HG02642 (cell line): ENCODE results near the gene FOXL1.
A peak's percentile ranks its signal among the peaks of the same experiment; 100 is the strongest.

Source experiments
- ATAC-seq: cut with Tn5 transposase; IDR thresholded peaks from one replicate; pipeline ENCODE4 v1.9.1; 2021; ENCODE audit warnings: mild to moderate bottlenecking; ENCODE audit not compliant: unreplicated experiment, poor library complexity

FOXL1 gene

DNA sequence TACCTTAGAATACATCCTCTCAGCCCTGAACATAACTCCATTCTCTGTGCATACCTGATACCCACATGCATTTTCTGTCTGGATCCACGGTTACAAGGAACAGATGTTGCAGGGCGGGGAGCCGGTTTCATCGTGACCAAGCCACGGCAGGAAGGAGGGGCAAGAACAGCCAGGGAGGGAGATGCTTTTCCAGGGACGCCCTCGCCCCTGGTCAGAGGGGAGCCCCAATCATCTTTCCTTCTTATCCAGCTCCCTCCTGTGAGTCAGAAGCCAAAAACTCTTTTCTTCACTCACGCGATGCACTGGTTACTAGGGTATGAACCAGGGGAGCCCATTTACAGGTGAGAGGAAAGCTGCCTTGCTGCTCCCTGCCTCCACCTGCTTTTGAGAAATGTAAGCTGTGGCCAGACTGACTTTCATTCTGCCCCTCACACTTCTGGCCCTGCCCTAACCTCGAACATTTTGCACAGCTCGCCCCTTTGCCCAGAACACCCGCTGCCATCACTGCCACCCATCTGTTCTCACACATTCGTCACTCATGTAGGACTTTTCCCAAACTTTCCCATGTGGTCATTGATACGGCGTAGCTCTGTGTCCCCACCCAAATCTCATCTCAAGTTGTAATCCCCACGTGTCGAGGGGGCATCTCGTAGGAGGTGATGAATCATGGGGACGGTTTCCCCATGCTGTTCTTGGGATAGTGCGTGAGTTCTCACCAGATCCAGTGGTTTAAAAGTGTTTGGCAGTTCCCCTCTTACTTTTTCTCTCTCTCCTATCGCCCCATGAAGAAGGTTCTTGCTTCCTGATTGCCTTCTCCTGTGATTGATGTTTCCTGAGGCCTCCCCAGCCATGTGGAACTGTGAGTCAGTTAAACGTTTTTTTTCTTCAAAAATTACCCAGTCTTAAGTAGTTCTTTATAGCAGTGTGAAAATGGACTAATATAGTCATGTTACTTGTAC, 20.5 kb downstream of the FOXL1 start:
- no peak for ATAC-seq

DNA sequence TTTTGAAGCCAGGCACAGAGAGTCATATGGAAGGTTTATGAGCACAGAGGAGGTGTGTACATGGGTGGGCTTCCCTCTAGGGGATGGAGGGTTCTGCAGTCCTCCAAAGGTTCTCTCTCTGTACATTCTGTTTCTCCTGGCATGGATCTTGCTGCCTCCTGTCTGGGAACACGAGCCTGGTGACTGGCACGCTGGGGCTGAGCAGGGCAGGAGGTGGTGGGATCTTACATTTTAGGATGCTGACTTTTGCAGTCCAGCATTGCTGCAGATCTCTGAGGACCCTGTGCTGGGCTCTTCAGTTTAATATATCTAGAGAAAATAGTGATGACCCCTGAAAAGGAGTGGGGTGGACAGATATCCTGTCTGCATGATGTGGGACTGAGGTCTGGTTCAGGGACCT, 23.0 kb downstream of the FOXL1 start:
- ATAC-seq = no peak

DNA sequence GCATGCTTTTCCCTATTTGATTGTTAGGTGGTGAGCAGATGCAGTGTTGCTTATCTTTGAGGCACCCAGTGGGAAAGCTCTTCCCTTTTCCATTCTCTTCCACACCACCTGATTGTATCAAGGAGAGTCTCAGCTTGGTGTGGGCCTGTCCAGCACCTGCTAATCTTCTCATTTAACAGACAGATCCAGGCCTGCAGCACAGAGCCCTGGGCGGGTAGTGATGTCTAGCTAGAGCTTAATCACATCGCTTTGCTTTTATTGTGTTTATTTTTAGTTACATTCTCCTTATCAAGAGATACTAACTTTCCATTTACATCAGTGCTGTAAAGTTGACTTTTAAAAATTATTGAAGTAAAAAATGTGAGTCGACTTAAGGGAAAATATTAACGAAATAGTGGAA, 24.2 kb downstream of the FOXL1 start:
- ATAC-seq = no peak

DNA sequence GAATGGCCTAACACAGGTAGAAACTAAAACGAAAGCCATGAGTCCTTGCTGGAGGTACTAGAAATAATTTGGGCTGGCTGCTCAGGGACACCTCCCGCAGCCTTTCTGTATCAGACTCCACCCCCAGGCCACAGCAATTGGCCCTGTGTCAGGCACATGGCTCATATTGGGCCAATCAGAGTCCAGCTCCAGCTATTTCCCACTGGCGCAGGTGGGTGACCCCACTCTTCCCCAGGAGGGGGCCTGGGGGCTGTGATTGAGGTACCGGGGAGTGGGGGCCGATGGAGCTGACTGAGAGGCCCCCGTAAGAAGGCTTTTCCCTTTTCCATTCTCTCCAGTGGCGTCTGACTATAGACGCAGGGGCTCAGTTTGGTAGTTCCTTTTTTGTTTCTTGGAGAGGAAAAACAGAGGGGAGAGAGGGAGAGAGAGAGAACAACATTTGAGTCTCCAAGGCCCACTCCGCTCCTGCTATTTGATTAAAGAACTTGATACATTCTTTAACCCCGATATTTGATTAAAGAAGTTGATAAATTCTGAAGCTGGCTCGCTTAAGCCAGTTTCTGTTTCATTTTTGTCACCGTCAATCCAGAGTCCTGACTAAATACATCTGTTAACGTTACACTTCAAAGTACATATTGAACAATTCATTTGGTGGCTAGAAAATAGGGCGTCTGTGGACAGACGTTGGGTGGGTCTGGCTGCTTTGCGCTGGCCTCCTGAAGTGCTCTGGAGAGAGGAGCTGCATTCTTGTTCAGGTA, 26.3 kb downstream of the FOXL1 start:
- ATAC-seq = peak; percentile 51

DNA sequence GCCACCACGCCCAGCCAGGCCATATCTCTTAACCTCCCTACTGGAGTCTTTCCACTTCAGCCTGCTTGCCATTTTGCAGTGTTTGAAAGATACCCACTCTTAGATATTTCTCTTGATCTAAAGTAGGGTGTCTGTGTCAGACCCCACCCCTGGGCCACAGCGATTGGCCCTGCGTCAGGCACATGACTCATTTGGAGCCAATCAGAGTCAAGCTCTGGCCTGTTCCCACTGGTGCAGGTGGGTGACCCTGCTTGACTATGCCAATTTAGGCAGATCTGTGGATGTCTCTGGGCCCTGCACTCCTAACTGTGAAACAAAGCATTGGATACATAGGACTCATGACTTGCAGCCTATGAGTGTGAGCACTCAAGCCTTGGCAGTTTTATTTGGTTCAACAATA, 27.6 kb downstream of the FOXL1 start:
- no peak for ATAC-seq

DNA sequence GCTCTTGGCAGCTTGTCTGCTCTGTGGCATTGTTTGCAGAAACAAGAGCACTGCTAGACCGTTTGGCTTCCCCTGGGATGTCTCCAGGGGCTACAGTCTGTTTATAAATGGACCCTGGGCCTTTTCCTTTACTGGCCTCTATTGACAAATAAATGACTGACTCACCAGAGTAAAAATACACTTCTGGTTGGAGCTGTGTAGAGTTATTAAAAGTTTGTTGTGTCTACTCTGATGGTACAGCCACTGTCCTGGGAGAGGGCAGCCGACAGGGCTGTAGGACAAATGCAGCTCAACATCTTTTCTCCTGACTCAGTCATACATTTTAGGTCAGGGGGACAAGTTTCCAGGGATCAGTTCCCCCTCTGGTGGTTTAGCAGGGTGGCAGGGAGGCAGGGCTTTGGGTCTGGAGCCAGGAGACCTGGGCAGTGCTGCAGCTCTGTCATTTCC, 30.0 kb downstream of the FOXL1 start:
- ATAC-seq = no peak

DNA sequence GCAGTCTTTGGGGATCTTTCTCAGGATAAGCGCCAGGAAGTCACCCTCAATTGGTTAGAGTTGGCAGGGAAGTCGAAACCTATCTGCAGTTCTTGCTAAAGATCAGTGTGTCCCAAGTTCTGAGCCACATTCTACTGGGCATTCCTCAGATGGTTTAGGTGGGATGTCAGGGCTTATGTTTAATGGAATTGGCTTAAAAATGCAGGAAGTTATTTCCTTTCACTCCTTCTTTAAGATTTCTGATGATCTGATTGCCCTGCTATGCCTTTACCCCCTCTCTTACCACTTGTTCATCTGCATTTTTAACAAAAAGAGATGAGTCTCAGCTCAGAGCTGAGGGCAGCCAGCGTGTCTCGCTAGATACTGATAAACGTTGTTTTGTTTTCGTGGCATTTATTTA, 30.8 kb downstream of the FOXL1 start:
- ATAC-seq = no peak

DNA sequence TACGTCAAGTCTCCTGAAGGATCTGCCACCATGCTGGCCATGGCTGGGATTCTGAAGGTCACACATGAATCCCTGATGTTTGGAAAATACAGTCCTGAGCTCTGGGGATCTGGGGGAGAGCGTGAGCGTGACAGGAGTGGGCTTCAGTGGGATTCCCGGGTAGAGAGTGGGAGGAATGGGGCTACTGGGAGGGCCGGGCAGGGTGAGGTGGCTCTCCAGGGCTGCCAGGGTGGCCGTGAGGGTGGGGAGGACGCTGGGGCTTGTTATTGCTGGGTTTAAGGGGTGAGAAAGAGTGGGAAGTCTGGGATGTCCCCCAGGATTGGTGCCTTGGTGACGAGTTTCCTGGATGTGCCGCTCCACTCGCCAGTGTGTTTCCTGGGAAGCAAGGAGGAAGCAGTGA, 31.3 kb downstream of the FOXL1 start:
- no peak for ATAC-seq

DNA sequence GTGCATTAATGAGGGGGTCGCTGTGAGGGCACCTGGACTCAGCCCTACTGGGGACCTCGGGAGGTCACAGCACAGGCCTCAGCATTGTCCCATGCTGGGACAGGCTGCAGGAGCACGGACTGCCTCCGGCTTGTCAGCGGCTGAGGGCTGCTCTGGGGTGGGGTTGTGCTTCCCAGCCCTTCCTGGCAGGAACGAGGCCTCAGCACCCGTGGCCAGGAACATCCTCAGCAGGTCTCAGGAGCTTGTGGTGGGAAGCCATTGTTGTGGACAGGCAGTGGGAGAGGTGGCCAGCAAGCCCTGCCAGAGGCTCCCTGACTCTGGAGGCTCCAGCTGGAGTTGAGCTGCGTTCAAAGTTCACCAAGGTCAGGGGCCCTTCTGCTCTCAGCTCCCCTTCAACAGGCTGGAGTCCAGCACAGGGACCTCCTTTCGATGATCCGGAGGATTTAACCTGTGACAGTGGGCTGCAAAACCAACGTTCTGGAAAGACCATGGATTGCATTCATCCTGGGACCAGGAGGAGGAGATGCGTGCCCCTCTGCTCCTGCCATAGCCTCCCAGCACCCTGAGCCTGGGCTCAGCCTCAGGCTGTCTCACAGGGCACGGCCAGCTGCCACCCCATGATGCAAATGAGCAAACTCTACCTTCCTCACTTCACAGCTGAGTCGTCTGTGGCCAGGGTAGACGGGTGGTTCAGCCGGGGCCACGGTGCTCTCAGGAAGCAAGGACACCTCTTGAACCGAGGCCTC, 32.6 kb downstream of the FOXL1 start:
- no peak for ATAC-seq

DNA sequence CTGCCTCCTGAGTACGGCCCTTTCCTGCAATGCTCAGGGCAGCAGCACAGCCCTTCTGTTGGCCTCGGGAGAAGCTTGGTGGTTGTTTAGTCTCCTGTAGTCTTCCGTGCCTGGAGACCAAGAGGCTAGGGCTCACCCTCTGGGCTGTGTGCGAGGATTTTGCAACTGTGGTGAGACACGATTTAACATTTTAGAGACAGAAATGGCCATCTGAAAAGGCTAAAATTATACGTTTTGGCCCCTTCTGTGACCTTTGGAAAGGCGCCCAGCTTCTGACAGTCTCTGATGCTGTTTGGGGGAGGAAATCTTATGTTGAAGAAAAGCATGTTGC, 33.1 kb downstream of the FOXL1 start:
- ATAC-seq = no peak

DNA sequence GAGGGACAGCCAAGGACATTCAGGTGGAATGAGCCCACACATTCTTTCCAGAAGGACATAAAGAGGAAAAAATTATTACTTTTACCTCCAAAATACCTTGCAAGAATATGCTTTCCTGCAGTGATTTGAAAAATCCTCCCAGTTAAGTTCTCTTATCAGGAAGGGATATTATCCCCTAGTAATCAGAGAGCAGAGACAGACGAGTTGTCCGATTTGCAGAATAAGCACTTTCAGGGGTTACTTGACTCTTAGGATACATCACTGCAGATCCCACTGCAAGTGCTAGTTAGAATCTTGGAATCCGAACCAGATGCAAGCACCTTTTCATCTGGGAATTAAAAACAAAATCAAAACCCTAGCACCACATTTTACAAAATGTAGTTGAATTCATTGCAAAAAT, 33.6 kb downstream of the FOXL1 start:
- no peak for ATAC-seq

DNA sequence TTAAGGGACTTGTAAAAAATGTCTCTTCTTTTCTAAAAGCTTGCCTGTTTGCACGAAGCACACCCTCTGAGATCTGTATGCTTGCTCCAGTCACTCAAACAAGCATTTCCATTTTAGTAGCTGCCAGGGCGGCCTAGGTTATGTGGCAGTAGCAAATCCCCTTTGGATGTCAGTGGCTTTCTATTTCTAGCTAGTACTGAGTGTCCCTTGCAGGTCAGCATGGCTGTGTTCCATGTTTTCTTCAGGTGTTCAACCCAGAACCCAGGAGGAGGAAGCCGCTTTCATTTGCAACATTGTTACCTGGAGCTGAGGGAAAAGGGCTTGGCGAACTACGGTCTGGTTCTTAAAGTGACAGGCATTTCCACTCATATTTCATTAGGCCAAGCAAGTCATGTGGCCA, 36.4 kb downstream of the FOXL1 start:
- no peak for ATAC-seq

DNA sequence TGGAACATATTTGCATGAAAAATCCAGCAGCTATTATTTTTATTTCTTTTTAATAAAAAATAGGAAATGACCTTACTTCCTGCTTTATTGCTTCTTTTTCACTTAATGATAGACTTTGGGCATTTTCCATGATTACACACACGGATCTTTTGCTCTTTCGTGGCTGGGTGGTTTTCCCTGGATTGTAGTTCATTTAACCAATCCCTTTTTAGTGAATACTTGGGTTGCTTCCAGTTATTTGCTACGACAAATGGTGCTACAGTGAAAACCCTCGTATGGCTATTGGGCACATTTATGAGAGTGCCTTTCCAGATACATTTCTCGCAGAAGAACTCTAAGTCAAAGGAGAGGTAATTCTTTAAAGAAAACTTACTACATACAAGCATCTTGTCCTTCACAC, 38.6 kb downstream of the FOXL1 start:
- ATAC-seq = no peak

DNA sequence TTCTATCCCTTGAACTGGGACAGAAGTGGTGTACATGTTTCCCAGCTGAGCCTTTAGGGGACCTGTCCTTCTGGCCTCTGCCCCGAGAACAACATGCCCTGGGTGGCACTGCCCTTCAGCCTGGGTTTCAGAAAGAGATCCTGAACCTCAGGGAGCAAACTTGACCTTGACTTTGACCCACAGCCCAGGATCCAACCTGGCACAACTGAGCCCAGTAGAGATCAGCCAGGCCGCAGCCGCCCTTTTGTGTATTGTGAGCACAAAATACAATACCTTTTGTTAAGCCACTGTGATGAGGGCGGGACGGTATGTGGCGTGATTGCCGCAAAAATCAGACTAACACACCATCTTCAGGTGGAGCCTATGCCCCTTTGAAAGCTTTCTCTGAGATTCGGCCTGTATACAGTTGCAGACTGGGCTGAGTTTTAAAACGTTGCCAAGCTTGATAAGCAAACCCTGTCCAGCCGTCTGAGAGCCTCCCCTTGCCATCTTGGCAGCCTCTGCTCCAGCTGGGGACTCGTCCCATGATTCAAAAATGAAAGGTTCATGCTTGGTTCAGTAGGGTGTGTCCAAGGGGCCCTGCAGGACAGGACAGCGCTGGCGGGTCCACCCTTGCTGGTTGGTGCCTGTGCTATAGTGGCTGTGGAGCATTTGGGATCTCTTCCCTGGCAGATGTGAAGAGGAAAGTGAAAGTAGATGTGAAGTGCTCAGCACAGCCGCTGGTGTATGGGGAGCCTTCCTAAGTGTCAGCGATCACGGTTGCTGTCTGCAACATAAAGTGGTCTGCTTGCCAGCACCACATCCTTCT, 40.3 kb downstream of the FOXL1 start:
- no peak for ATAC-seq

DNA sequence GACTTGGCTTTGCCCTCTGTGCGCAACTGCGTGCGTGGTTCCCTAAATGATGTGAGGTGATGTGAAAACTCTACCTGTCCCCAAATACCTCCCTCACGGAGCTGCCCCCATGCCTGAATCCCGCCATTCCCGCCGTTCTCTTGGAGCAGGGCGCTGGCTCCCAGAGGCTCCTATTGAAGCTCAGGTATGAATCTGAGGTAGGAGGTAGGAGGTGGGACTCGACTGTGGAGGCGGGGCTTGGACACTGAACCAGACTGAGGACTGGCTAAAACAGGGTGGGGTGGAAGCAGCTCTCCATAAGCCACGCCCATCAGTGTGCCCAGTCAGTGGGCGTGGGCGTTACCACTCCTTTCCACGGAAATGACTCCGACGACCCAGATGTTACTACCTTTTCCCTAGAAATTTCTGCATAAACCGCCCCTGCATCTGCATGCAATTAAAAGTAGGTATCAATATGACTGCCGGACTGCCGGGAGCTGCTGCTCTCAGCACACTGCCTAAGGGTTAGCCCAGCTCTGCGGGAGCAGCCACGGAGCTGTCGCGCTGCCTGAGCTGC, 41.0 kb downstream of the FOXL1 start:
- ATAC-seq = no peak

DNA sequence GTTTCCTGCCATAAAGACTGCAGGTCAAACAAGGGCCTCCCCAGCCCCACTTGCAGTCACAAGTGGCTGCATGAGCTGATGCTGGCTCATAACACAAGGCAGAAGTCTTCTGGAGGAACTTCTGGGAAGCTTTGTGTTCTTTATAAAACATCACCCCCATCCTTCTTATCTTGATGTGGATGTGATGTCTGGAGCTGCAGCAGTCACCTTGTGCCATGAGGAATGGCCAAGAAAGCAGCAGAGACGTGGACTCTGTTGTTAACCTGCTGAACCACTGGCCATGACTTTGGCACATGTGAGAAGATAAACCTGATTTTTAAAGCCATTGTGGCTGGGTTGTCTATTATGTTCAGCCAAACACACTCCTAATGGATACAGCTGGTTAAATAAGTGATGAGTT, 41.8 kb downstream of the FOXL1 start:
- no peak for ATAC-seq

DNA sequence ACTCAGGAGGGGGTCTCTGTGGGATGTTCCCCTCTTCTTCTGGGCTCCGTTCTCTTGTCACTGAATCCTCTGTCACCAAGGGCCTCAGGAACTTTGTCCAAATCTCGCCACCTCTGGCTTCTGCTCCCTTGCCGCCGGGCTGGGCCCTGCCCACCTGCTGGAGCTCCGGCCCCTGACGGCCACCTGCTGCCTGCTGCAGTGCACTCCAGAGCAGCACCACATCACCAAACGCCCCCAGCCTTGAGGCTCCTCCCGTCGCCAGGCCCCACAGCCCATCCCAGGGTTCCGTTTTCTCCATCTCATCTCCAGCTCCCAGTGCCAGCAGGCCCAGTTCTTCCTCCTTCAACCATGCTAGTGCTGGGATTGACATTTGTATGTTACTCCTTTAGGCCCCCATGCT, 43.6 kb downstream of the FOXL1 start:
- no peak for ATAC-seq

DNA sequence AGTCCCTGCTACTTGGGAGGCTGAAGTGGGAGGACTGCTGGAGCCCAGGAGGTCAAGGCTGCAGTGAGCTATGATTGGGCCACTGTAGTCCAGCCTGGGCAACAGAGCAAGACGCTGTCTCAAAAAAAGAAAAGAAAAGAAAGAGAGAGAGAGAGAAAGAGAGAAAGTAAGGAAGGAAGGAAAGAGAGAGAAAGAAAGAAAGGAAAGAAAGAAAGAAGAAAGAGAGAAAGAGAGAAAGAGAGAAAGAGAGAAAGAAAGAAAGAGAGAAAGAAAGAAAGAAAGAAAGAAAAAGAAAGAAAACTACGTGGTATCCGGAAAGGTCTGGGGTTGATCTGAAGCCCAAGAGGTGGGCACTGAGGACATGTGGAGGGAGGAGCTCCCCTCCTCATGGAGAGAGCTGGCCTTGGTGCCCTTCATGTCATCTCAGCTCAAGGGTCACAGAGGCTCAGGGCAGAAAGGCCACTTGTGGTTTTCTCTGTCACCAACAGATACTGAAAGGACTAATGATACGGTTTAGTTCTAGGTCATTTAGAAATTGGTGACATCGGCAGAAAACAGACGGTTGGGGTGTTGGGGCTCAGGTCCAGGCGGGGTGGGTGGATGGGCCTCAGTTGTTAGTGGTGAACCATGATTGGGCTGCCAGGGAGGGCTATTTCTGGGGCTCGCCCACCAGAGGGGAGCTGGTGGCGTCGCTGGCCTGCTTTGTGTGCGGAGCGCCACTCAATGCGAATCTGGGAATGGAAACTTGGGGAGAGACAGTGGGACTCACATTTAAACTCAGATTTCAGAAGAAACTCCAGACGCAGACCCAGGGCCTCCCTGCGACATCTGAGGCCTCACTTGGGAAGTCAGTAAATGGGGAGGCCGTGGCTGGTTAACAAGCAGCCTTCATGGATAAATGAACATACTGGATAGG, 44.6 kb downstream of the FOXL1 start:
- ATAC-seq = no peak

DNA sequence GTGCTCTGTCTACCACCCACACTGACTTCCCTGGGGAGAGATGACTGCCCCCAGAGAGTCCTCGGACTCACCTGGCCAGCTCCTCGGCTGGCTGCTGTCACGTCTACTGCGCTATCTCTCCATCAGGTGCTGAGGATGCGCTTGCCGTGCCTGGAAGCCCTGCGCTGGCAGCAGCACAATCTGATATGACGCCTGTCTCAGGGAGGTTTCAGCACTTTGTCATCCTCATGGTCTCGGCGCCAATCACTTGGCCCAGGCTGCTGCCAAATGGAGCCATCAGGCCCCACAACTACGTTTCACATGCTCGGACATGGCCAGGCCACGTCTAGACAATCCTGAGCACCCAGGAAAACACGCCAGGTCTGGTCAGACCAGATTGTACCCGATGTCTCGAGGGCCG, 46.7 kb downstream of the FOXL1 start:
- no peak for ATAC-seq
